ENCODE results near the gene ISX. TPM values are rescaled to one million over a fixed set of nuclear protein-coding genes. Genes with fewer than 3 reads are reported as not detected.

Gene ISX
- total RNA-seq, 4 donors from 2014 or later, result not detected

DNA sequence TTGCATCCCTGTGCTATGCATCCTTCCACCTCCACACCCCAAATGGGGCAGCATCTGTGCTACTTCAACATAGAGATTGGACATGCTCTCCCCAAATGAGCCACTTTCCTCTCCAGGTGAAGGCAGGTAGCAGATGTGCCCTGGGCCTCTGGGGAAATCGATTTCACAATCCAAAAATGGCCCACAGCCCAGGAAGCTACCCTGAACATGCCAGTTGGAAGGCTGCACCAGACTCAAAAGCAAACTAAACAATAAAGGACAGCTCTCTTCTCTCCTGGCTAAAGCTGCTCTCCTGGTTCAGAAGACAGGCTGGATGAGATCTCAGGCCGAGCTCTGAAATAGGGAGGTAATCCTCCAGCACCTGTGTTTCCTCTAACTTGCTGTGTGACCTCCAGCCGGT is 19.7 kb downstream of the ISX start:
- TF ChIP-seq, protein P1, sequence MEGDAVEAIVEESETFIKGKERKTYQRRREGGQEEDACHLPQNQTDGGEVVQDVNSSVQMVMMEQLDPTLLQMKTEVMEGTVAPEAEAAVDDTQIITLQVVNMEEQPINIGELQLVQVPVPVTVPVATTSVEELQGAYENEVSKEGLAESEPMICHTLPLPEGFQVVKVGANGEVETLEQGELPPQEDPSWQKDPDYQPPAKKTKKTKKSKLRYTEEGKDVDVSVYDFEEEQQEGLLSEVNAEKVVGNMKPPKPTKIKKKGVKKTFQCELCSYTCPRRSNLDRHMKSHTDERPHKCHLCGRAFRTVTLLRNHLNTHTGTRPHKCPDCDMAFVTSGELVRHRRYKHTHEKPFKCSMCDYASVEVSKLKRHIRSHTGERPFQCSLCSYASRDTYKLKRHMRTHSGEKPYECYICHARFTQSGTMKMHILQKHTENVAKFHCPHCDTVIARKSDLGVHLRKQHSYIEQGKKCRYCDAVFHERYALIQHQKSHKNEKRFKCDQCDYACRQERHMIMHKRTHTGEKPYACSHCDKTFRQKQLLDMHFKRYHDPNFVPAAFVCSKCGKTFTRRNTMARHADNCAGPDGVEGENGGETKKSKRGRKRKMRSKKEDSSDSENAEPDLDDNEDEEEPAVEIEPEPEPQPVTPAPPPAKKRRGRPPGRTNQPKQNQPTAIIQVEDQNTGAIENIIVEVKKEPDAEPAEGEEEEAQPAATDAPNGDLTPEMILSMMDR (IDR thresholded peaks at IDR 0.05; ENCODE audit: low read depth), result no peak

DNA sequence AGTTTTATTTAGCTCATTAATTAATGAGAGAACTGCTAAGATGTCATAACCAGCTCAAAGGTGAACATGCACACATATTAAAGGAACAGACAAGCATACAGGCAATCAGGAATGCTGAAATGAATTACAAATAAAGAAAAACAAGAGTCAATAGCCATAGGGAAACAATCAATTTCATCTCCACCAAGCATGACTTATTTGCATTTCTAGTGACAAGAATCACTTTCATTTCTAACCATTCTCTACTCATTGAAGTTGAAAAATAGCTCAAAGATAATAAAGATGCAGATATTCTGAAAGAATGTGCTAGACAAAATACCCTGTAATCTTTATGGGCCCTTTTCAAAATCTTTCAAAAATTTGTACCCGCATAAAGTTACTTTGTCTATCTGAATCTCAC is 23.2 kb downstream of the ISX start:
- TF ChIP-seq, protein P1 (IDR thresholded peaks at IDR 0.05; ENCODE audit: low read depth), result no peak

GRCh38 chr22:35092406-35092805 is 26.4 kb downstream of the ISX start:
- TF ChIP-seq, protein P1 (IDR thresholded peaks at IDR 0.05; ENCODE audit: low read depth), result no peak

GRCh38 chr22:35098921-35099320 is 33.0 kb downstream of the ISX start:
- TF ChIP-seq, protein P1 (IDR thresholded peaks at IDR 0.05; ENCODE audit: low read depth), result no peak

DNA sequence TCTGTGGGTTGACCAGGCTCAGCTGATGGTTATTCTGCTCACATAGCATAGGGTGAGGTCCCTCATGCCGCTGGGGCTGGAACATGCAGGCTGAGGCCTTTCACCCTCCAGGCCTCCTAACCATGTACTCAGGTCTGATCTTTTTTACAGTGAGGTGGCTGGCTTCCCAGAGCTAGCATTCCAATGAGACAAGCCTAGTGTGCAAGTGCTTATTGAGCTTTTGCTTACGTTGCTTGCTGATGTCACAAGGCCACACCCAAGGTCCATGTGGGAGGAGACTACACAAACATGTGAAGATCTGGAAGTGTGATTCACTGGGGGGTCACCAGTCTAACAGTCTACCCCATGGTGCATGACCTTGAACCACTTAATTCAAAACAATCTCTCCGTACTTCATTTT is 33.9 kb downstream of the ISX start:
- TF ChIP-seq, protein P1 (IDR thresholded peaks at IDR 0.05; ENCODE audit: low read depth), result no peak

DNA sequence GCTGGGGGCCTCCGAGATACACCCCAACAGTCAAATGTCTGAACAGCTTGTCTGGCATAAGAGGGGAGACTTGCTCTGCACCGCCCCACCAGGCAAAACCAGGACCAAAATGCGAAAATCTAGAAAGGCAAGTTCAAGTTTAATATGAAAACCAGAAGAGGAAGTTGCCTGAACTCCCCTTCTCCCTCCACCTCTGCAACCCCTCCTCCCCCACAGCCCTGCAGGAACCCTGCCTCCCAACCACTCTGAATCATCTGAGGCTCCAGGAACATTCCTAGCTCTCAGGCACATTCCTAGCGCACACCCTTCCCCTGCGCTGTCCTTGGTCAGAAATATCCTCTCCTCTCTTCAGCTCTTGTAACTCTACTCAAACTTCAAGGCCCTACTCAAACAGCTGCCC is 36.7 kb downstream of the ISX start:
- TF ChIP-seq, protein P1 (IDR thresholded peaks at IDR 0.05; ENCODE audit: low read depth), result no peak

DNA sequence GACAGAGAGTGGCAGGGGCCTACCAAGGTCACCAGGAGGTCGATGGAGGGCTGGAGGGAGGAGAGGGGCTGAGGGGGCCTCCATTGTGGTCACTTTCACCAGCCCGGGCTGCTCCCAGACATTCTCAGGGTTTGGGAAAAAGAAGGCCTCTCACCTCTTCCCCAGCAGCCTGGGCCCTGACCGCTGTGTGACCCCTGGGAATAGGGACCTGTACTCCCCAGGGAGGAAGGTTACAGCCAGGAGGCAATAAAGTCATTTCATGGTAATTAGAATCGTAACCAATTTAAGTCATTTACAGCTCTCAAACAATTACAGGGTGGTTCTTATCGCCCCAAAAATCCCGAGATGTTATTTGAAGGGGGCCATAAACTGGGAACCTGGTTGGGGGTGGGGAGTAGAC is 37.8 kb downstream of the ISX start:
- TF ChIP-seq, protein P1 (IDR thresholded peaks at IDR 0.05; ENCODE audit: low read depth), result no peak

Measured in subcutaneous adipose tissue (tissue), 4 donors.